HCT116 (cell line): ENCODE measurements around the gene LDLRAD4.

Experiments
- CEBPB ChIP-seq: IDR thresholded peaks from 2 replicates; pipeline ENCODE4 v1.6.1; 2012; ENCODE audit warnings: low read depth
- CTCF ChIP-seq, 3 experiments: fragments of 200-600 bp in 1 of 3; sonication (generic) in 1 of 3; IDR thresholded peaks in 2 of 3; conservative IDR thresholded peaks in 1 of 3; 2 replicates each; pipeline ENCODE4 v1.5.1; 2012 to 2017; ENCODE audit warnings: low read depth in 2 of 3, low read length in 2 of 3, antibody characterized with exemption in 1 of 3, borderline replicate concordance in 1 of 3, control low read depth in 1 of 3, mild to moderate bottlenecking in 1 of 3, mixed read lengths in 1 of 3, mixed run types in 1 of 3, moderate library complexity in 1 of 3; ENCODE audit not compliant: insufficient read depth in 1 of 3
- ELF1 ChIP-seq: IDR thresholded peaks from 2 replicates; pipeline ENCODE4 v1.6.1; 2012; ENCODE audit warnings: low read depth, borderline replicate concordance
- FOSL1 ChIP-seq: IDR thresholded peaks from 2 replicates; pipeline ENCODE4 v1.6.1; 2012; ENCODE audit warnings: low read depth
- POLR2A ChIP-seq: IDR thresholded peaks from 2 replicates; pipeline ENCODE4 v1.7.0; 2011; ENCODE audit warnings: borderline replicate concordance; ENCODE audit not compliant: insufficient read depth, insufficient read length; ENCODE audit errors: extremely low read depth
- RAD21 ChIP-seq: IDR thresholded peaks from 2 replicates; pipeline ENCODE4 v1.6.1; 2012; ENCODE audit warnings: low read depth, mild to moderate bottlenecking
- REST ChIP-seq: IDR thresholded peaks from 2 replicates; pipeline ENCODE4 v1.6.1; 2012; ENCODE audit warnings: low read depth
- SIN3A ChIP-seq: IDR thresholded peaks from 2 replicates; pipeline ENCODE4 v1.6.1; 2012; ENCODE audit warnings: low read depth
- SP1 ChIP-seq: IDR thresholded peaks from 2 replicates; pipeline ENCODE4 v1.6.1; 2012; ENCODE audit warnings: low read depth
- ZFX ChIP-seq: fragments of 450-650 bp; IDR thresholded peaks from 2 replicates; pipeline ENCODE4 v1.6.1; 2017
- ZNF274 ChIP-seq: fragments of 200-500 bp; sonication (Bioruptor generic); IDR thresholded peaks from 2 replicates; pipeline ENCODE4 v1.6.1; 2014; ENCODE audit warnings: mild to moderate bottlenecking, low read depth, low read length, inconsistent platforms

- TF ChIP-seq REST (no peak), CTCF (IDR thresholded peaks at IDR 0.05 in 2 of 3, conservative IDR thresholded peaks at IDR 0.05 in 1 of 3; ENCODE audit: borderline replicate concordance in 1 of 3, insufficient read depth in 1 of 3, low read depth in 2 of 3, low read length in 2 of 3) (no peak), ZFX (no peak), RAD21 (no peak), CEBPB (no peak), ZNF274 (no peak), SIN3A (no peak), SP1 (no peak), POLR2A (no peak), ELF1 (no peak), FOSL1 (no peak)
Measured at GRCh38 chr18:13454363-13455150, 236.0 kb downstream of the LDLRAD4 start.
